ENCODE measurements around the gene JADE2. TPM values are rescaled to one million over a fixed set of nuclear protein-coding genes. Genes with fewer than 3 reads are reported as not detected.

JADE2 gene
- total RNA-seq, 1 experiment from 2014 or later, result 39.9 TPM

DNA sequence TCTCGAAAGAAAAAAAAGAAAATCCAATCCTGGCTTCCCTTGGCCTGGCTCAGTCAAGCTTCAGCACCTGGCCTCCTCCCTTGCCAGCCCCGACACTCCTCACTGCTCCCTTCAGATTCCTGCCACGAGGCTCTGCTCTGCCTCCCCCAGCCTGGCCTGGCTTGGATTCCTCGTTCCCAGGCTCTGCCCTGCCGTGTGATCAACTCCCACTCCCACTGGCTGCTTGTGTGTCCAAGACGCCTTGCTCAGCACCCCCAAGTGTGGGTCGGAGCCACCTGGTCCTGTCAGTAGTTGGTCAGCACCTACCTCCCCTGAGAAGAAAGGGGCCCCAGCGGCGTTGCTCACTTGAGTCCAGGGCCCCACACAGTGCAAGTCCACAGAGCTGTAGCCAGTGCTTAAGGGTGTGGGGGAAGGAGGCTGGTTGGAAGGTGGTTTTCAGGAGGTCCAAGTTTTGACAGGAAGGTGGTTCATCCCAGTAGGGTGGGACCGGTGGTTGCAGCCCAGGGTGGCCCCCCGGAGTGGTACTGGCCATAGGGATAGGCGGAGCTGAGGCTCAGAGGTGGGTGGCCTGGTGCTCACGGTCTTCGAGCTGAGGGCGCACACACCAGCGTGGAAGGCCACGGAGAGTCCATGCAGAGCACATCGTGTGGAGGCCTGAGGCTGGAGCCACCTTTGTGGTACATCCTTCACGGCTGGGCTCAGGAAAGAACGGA lies 46.4 kb downstream of the JADE2 start (continued):
- TF ChIP-seq, protein P1, sequence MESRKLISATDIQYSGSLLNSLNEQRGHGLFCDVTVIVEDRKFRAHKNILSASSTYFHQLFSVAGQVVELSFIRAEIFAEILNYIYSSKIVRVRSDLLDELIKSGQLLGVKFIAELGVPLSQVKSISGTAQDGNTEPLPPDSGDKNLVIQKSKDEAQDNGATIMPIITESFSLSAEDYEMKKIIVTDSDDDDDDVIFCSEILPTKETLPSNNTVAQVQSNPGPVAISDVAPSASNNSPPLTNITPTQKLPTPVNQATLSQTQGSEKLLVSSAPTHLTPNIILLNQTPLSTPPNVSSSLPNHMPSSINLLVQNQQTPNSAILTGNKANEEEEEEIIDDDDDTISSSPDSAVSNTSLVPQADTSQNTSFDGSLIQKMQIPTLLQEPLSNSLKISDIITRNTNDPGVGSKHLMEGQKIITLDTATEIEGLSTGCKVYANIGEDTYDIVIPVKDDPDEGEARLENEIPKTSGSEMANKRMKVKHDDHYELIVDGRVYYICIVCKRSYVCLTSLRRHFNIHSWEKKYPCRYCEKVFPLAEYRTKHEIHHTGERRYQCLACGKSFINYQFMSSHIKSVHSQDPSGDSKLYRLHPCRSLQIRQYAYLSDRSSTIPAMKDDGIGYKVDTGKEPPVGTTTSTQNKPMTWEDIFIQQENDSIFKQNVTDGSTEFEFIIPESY (IDR thresholded peaks at IDR 0.05; ENCODE audit: extremely low read depth, insufficient replicate concordance, low read length), result no peak
- TF ChIP-seq POLR2A (IDR thresholded peaks at IDR 0.05; ENCODE audit: borderline replicate concordance, extremely low read depth, insufficient read depth, insufficient read length), result no peak
- TF ChIP-seq SP1 (IDR thresholded peaks at IDR 0.05; ENCODE audit: low read depth), result no peak
- no peak for TF ChIP-seq CBX3 (IDR thresholded peaks at IDR 0.05; ENCODE audit: low read depth)
- TF ChIP-seq, protein P2, sequence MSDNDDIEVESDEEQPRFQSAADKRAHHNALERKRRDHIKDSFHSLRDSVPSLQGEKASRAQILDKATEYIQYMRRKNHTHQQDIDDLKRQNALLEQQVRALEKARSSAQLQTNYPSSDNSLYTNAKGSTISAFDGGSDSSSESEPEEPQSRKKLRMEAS (IDR thresholded peaks at IDR 0.05), result no peak
- TF ChIP-seq EZH2phosphoT487 (IDR thresholded peaks at IDR 0.05; ENCODE audit: borderline replicate concordance), result no peak
- TF ChIP-seq CEBPB (IDR thresholded peaks at IDR 0.05; ENCODE audit: low read depth), result no peak
- TF ChIP-seq SRF (IDR thresholded peaks at IDR 0.05; ENCODE audit: low read depth), result no peak
- TF ChIP-seq EGR1 (IDR thresholded peaks at IDR 0.05; ENCODE audit: low read depth), result no peak
- no peak for TF ChIP-seq ELF1 (IDR thresholded peaks at IDR 0.05; ENCODE audit: borderline replicate concordance, low read depth)

DNA sequence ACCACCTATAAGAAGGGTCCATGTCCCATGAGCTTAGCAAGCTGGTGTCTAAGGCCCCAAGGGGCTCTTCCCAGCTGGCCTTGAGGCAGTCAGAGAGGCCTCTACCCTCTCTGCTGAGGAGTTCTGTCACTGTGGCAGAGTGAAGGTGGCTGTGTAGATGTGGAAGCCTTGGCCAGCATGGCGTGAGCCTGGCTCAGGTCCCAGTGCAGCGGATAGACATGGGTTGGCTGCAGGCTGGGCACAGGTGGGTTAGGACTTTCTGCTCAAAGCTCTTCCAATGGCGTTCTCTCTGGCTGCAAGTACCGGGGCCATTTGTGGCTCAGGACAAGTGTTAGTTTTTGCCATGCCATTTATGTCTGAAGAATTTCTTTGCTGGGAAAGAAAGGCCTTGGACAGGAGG lies 47.3 kb downstream of the JADE2 start:
- RAD21 ChIA-PET (ENCODE audit: low non-redundant PET in 1 of 2, low total read pairs in 2 of 2, uncharacterized antibody in 2 of 2, unreplicated experiment in 2 of 2), result no interaction called here
- Histone ChIP-seq H3K36me3 (ENCODE audit: control insufficient read depth in 1 of 2, insufficient read depth in 2 of 2, low read length in 2 of 2) (peaks cover 2 to 10% of the 10 kb centered on the region in 2 experiments; a peak in 2 of 4 replicates), H3K4me2 (ENCODE audit: low read length) (no peak overlapping the region), H3K9me2 (ENCODE audit: insufficient read depth) (no peaks in the 10 kb centered on the region), H4K20me1 (ENCODE audit: insufficient read depth) (no peaks in the 10 kb centered on the region), H3K27ac (ENCODE audit: low read depth, low read length) (no peak overlapping the region), H3K9me3 (ENCODE audit: control insufficient read depth in 1 of 2, insufficient read depth in 1 of 2, low read depth in 1 of 2, low read length in 2 of 2) (no peaks in the 10 kb centered on the region), H3K9ac (ENCODE audit: low read length) (no peak overlapping the region), H3K4me3 (replicated peaks in 1 of 2; ENCODE audit: low read depth in 1 of 2, low read length in 2 of 2) (no peak overlapping the region), H3K27me3 (ENCODE audit: insufficient read depth, low read length) (no peaks in the 10 kb centered on the region), H3K4me1 (ENCODE audit: control insufficient read depth in 1 of 2, insufficient read depth in 2 of 2, low read length in 2 of 2) (peaks cover 0 to 11% of the 10 kb centered on the region in 2 experiments; a peak in 2 of 4 replicates), H3K79me2 (ENCODE audit: insufficient read depth, low read length) (no peaks in the 10 kb centered on the region), H2AFZ (ENCODE audit: low read depth, low read length, poor library complexity, severe bottlenecking) (no peak overlapping the region)
- BruUV-seq (replicated peaks), result no TSS peak
- intact Hi-C loops (cut with micrococcal nuclease), result no loop called here
- POLR2A ChIA-PET, result no interaction called here
- CTCF ChIA-PET, result no interaction called here
- DNase-seq (ENCODE audit: low read depth, low spot score) (no peak), ATAC-seq (no peak)
- TF ChIP-seq POLR2AphosphoS5 (IDR thresholded peaks at IDR 0.05; ENCODE audit: low read depth, low read length), result no peak
